BE2C (cell line): ENCODE measurements around the gene PSMF1.

ENCODE experiments used
- DNase-seq: peaks from one replicate; pipeline ENCODE4 v3.0.0-alpha.2; 2020
- H3K27me3 ChIP-seq: fragments of 250-450 bp; sonication (Bioruptor Pico); 2 replicates; pipeline ENCODE4 v1.5.1; 2020; ENCODE audit warnings: mild to moderate bottlenecking
- H3K36me3 ChIP-seq: fragments of 250-450 bp; sonication (Bioruptor Pico); 2 replicates; pipeline ENCODE4 v1.5.1; 2020; ENCODE audit warnings: mild to moderate bottlenecking
- H3K4me1 ChIP-seq: fragments of 250-450 bp; sonication (Bioruptor Pico); 2 replicates; pipeline ENCODE4 v1.5.1; 2020
- H3K4me3 ChIP-seq: 2 replicates; pipeline ENCODE4 v1.5.1; 2011; ENCODE audit warnings: low read depth, low read length
- H3K9me3 ChIP-seq: fragments of 250-450 bp; sonication (Bioruptor Pico); 2 replicates; pipeline ENCODE4 v1.5.1; 2020
- CTCF ChIP-seq: IDR thresholded peaks from 2 replicates; pipeline ENCODE4 v1.5.1; 2012; ENCODE audit warnings: mild to moderate bottlenecking, low read depth, low read length

The PSMF1 gene

GRCh38 chr20:1178103-1178502 lies 59.7 kb downstream of the PSMF1 start:
- no peak for TF ChIP-seq CTCF
- Histone ChIP-seq H3K4me3 (no peak overlapping the region), H3K36me3 (no peaks in the 10 kb centered on the region), H3K4me1 (no peaks in the 10 kb centered on the region), H3K9me3 (no peaks in the 10 kb centered on the region), H3K27me3 (0 out of 2 replicates have a peak, but pooled peaks cover 3% of the 10 kb centered on the region)
- no peak for DNase-seq

- no peak for TF ChIP-seq CTCF
- Histone ChIP-seq H3K9me3 (no peaks in the 10 kb centered on the region), H3K4me1 (no peaks in the 10 kb centered on the region), H3K27me3 (0 out of 2 replicates have a peak, but pooled peaks cover 6% of the 10 kb centered on the region), H3K36me3 (no peaks in the 10 kb centered on the region), H3K4me3 (no peak overlapping the region)
- DNase-seq: no peak
Measured at GRCh38 chr20:1178623-1179022, 60.2 kb downstream of the PSMF1 start.

- H3K27me3 ChIP-seq: peaks cover 21% of the 10 kb centered on the region
- H3K36me3 ChIP-seq: no peaks in the 10 kb centered on the region
- DNase-seq: no peak
- no peaks in the 10 kb centered on the region for H3K4me1 ChIP-seq
- no peak overlapping the region for H3K4me3 ChIP-seq
- TF ChIP-seq CTCF: no peak
- no peaks in the 10 kb centered on the region for H3K9me3 ChIP-seq
Measured at GRCh38 chr20:1180949-1181348, 62.5 kb downstream of the PSMF1 start.

- Histone ChIP-seq H3K9me3 (no peaks in the 10 kb centered on the region), H3K4me3 (no peak overlapping the region), H3K36me3 (no peaks in the 10 kb centered on the region), H3K27me3 (peaks cover 21% of the 10 kb centered on the region), H3K4me1 (no peaks in the 10 kb centered on the region)
- no peak for DNase-seq
- TF ChIP-seq CTCF: no peak
Measured at GRCh38 chr20:1182106-1182505, 63.7 kb downstream of the PSMF1 start.

GRCh38 chr20:1183153-1183552 lies 64.8 kb downstream of the PSMF1 start:
- no peaks in the 10 kb centered on the region for H3K4me1 ChIP-seq
- DNase-seq: no peak
- TF ChIP-seq CTCF: no peak
- H3K27me3 ChIP-seq: peaks cover 21% of the 10 kb centered on the region
- no peak overlapping the region for H3K4me3 ChIP-seq
- H3K9me3 ChIP-seq: no peaks in the 10 kb centered on the region
- H3K36me3 ChIP-seq: no peaks in the 10 kb centered on the region

- no peaks in the 10 kb centered on the region for H3K9me3 ChIP-seq
- DNase-seq: no peak
- no peak overlapping the region for H3K4me3 ChIP-seq
- H3K27me3 ChIP-seq: peaks cover 21% of the 10 kb centered on the region
- no peak for TF ChIP-seq CTCF
- no peaks in the 10 kb centered on the region for H3K4me1 ChIP-seq
- H3K36me3 ChIP-seq: no peaks in the 10 kb centered on the region
Measured at GRCh38 chr20:1184260-1184637, 65.8 kb downstream of the PSMF1 start.
